Daoy (cell line): ENCODE data around the gene C1orf50. TPM values are rescaled to one million over a fixed set of nuclear protein-coding genes. Genes with fewer than 3 reads are reported as not detected.
"Not testable (repeated sequence)": the region's sequence is repeated elsewhere in the genome, so short reads cannot be mapped to it uniquely, and the experiment has no call there.

Experiments
- DNase-seq: peaks from one replicate; pipeline ENCODE4 v3.0.0-alpha.2; 2015; ENCODE audit warnings: low read depth
- total RNA-seq: library from RNA; depleted of rRNA; stranded (reverse); fragments of >200 nt; shearing (Covaris generic); gene quantifications from 2 replicates; pipeline ENCODE4 v1.2.3, GENCODE V29; 2014; rRNA removed

Gene C1orf50
- total RNA-seq, 1 experiment from 2014 or later: 2.5 TPM

GRCh38 chr1:42801832-42802473 lies 34.9 kb downstream of the C1orf50 start:
- no peak for DNase-seq

GRCh38 chr1:42806171-42806570 lies 39.1 kb downstream of the C1orf50 start:
- DNase-seq: no peak

- no peak for DNase-seq
Measured at GRCh38 chr1:42806593-42806992, 39.5 kb downstream of the C1orf50 start.

GRCh38 chr1:42807056-42807668 lies 40.1 kb downstream of the C1orf50 start:
- no peak for DNase-seq

GRCh38 chr1:42814815-42815214 lies 47.8 kb downstream of the C1orf50 start:
- not testable (repeated sequence) for DNase-seq

- peak; percentile 5 for DNase-seq
Measured at GRCh38 chr1:42815941-42816584, 49.0 kb downstream of the C1orf50 start.

- peak; percentile 94 for DNase-seq
Measured at GRCh38 chr1:42816585-42817439, 49.8 kb downstream of the C1orf50 start, which contains the start of the genes ERMAP and SVBP. TSS of gene ERMAP (plus strand) at chr1:42817122. CDS start at chr1:42830449, 13,327 bp downstream. TSS of gene SVBP (minus strand) at chr1:42817397. CDS start at chr1:42816544, 853 bp downstream.

- no peak for DNase-seq
Measured at GRCh38 chr1:42817440-42817767, 50.4 kb downstream of the C1orf50 start.

GRCh38 chr1:42817976-42818375 lies 50.9 kb downstream of the C1orf50 start:
- no peak for DNase-seq

GRCh38 chr1:42820813-42821212 lies 53.8 kb downstream of the C1orf50 start:
- no peak for DNase-seq

GRCh38 chr1:42821690-42822089 lies 54.6 kb downstream of the C1orf50 start:
- DNase-seq: no peak

- DNase-seq: no peak
Measured at GRCh38 chr1:42822800-42823392, 55.8 kb downstream of the C1orf50 start.

- DNase-seq: no peak
Measured at GRCh38 chr1:42824481-42825035, 57.5 kb downstream of the C1orf50 start.

- DNase-seq: no peak
Measured at GRCh38 chr1:42825036-42825851, 58.2 kb downstream of the C1orf50 start.

Other genes starting within 250 kb of the C1orf50 start
- 187 and 202 TPM in 2 replicates for gene PPIH, start 108.8 kb upstream of the C1orf50 start, total RNA-seq
- 888 and 951 TPM in 2 replicates for gene YBX1, start 84.8 kb upstream of the C1orf50 start, total RNA-seq
- not detected in 2 replicates for gene CLDN19, start 27.0 kb upstream of the C1orf50 start, total RNA-seq
- gene P3H1, start 221 bp upstream of the C1orf50 start, total RNA-seq: 71.9 and 75.6 TPM in 2 replicates
- 0.03 TPM in 1 of 2 replicates, not detected in the other for gene TMEM269, start 17.7 kb downstream of the C1orf50 start, total RNA-seq
- gene ERMAP, start 49.9 kb downstream of the C1orf50 start, total RNA-seq: 12.3 and 12.8 TPM in 2 replicates
- gene SVBP, start 50.1 kb downstream of the C1orf50 start, total RNA-seq: 23.8 and 28.2 TPM in 2 replicates
- gene ZNF691, start 79.4 kb downstream of the C1orf50 start, total RNA-seq: 10.3 and 11.8 TPM in 2 replicates
- 193 and 305 TPM in 2 replicates for gene SLC2A1, start 191.6 kb downstream of the C1orf50 start, total RNA-seq